HepG2 (cell line): ENCODE measurements around the gene HMCN1.

ENCODE experiments used
- CTCF ChIP-seq: sonication (generic); formaldehyde crosslinking; IDR thresholded peaks from 2 replicates; pipeline ENCODE4 v1.5.0; 2020; ENCODE audit warnings: mild to moderate bottlenecking, missing genetic modification reagents, moderate library complexity
- EHMT2 ChIP-seq: fragments of 200-600 bp; sonication (generic); IDR thresholded peaks from 2 replicates; pipeline ENCODE4 v1.7.0; 2017; ENCODE audit warnings: antibody characterized with exemption, low read depth, low read length, borderline replicate concordance
- FOSL1 ChIP-seq: sonication (generic); formaldehyde crosslinking; IDR thresholded peaks from 2 replicates; pipeline ENCODE4 v1.9.0; 2021; ENCODE audit warnings: missing genetic modification reagents, borderline replicate concordance
- HCFC1 ChIP-seq: fragments of 150-350 bp; IDR thresholded peaks from 2 replicates; pipeline ENCODE4 v1.6.1; 2014; ENCODE audit warnings: low read depth, low read length
- HNRNPK ChIP-seq: fragments of 200-400 bp; formaldehyde crosslinking; IDR thresholded peaks from 2 replicates; pipeline ENCODE4 v1.6.1; 2018; ENCODE audit warnings: low read length, low read depth, moderate library complexity, mild to moderate bottlenecking; ENCODE audit not compliant: poor library complexity, severe bottlenecking
- SETDB1 ChIP-seq: sonication (generic); formaldehyde crosslinking; IDR thresholded peaks from 2 replicates; pipeline ENCODE4 v1.5.1; 2020; ENCODE audit warnings: missing genetic modification reagents, mild to moderate bottlenecking, borderline replicate concordance
- ZBTB49 ChIP-seq: sonication (generic); formaldehyde crosslinking; IDR thresholded peaks from 2 replicates; pipeline ENCODE4 v1.4.0; 2020; ENCODE audit warnings: missing genetic modification reagents, borderline replicate concordance

GRCh38 chr1:185874246-185874645 is 140.1 kb downstream of the HMCN1 start:
- no peak for TF ChIP-seq SETDB1
- TF ChIP-seq ZBTB49 (CRISPR knock-in tag) = no peak
- no peak for TF ChIP-seq HNRNPK
- TF ChIP-seq EHMT2 = no peak
- no peak for TF ChIP-seq CTCF (CRISPR knock-in tag)
- TF ChIP-seq FOSL1 (CRISPR knock-in tag) = no peak
- no peak for TF ChIP-seq HCFC1
